ENCODE data around the gene SURF1.

SURF1 gene

DNA sequence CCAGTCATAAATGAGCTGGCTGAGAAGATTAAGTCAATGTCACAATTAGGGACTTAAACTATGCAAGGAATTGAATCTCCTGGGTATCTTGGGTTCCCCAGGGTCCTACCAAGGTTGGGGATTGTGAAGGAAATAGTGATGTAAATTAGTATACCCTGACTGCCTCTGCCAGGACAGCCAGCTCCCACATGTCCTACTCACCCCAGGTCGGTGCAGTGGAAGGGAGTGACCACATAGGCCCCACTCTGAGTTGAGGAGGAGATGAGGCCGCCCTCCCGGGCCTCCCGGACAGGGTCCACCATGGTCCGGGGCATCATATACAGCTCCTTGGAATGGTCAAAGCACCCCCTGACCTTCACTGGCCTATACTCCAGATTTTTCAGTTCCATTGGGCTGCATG lies 2.7 kb downstream of the SURF1 start:
- Histone ChIP-seq H3K4me3 (no peak overlapping the region), H3K27ac (no peak overlapping the region)
- TF ChIP-seq, protein P1, sequence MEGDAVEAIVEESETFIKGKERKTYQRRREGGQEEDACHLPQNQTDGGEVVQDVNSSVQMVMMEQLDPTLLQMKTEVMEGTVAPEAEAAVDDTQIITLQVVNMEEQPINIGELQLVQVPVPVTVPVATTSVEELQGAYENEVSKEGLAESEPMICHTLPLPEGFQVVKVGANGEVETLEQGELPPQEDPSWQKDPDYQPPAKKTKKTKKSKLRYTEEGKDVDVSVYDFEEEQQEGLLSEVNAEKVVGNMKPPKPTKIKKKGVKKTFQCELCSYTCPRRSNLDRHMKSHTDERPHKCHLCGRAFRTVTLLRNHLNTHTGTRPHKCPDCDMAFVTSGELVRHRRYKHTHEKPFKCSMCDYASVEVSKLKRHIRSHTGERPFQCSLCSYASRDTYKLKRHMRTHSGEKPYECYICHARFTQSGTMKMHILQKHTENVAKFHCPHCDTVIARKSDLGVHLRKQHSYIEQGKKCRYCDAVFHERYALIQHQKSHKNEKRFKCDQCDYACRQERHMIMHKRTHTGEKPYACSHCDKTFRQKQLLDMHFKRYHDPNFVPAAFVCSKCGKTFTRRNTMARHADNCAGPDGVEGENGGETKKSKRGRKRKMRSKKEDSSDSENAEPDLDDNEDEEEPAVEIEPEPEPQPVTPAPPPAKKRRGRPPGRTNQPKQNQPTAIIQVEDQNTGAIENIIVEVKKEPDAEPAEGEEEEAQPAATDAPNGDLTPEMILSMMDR (IDR thresholded peaks at IDR 0.05) = no peak
- no peak for DNase-seq (ENCODE audit: low spot score)

DNA sequence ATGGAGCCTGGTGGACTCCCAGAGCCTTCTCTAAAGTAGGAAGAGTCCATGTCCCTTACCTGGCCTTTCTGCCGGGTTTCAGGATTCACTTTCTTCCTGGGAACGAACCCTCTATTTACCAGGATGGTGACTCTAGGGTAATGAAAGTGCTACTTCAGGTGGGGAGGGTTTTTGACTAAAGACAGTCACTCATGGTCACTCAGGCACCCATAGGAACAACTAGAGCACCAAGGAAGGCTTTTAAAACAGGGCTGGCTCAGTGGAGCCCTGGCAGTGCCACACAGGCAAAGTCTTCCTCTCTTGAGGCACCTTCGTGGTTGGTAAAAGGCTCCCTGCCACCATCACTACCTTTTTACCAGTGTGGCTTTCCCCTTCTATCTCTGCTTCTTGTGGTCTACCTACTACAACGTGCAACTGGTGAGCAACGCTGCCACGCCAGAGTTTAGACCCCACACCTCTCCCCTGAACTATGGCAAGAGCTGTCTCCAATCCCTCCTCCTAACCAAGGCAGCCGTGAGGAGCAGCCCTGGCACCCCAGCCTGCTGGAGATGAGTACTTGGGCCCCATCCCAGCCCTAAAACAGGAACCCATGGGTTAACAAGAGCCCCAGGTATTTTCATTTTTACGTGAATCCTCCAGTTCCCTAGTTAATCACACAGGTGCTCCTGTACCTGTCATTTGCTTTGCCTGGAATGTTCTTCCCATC lies 3.5 kb downstream of the SURF1 start:
- no peak overlapping the region for H3K4me3 ChIP-seq
- no peak overlapping the region for H3K27ac ChIP-seq
- TF ChIP-seq, protein P1 (IDR thresholded peaks at IDR 0.05) = no peak
- DNase-seq (ENCODE audit: low spot score) = no peak

DNA sequence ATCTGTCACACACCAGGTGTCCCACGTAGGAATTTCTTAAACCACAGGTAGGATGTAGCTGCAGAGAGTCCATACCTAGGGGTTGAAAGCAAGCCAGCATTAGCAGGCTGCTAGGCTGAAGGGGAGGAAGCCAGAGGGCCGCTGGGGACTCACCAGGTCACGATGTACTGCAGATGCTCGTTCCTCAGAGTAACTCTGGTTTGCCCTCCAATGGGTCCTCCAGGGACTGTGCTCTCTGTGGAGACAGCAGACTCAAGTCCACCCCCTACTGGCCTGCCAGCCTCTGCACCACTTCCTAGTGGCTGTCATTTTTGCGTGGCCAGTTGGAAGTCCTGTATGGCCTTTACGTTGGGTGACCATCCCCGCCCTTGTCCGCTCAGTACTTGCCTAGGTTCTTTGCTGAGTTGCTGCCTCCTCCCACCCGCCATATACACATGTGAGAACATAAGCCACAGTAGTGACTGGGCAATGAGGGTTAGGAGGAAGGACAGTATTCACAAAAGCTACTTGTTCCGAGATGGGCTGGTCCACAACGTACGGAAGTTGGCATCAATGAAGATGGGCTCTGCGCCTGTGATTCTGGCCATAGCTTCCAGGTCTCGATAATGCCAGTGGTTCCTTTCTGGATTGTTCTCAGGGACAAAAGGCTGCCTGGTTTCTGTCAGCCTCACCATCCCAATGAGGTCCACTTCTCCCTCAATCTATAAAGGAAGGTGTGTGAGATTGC lies 4.2 kb downstream of the SURF1 start:
- DNase-seq (ENCODE audit: low spot score) = no peak
- Histone ChIP-seq H3K27ac (no peak overlapping the region), H3K4me3 (no peak overlapping the region)
- TF ChIP-seq, protein P1 (IDR thresholded peaks at IDR 0.05) = no peak

DNA sequence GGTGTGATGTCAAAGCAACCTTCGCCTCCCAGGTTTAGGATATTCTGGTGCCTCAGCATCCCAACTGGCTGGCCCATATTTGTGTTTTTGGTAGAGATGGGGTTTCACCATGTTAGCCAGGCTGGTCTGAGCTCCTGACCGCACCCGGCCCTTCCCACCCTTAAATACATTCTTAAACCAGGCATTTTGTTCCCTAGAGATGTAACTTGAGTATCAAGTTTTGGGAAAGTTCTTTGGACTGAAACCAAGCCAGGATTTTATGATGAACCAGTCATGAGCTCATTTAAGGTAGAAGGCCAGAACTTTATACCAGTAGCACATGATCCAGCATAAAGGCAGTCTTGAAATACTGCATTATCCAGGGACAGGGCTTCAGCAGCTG lies 4.8 kb downstream of the SURF1 start:
- TF ChIP-seq, protein P1 (IDR thresholded peaks at IDR 0.05) = no peak
- DNase-seq (ENCODE audit: low spot score) = no peak
- H3K27ac ChIP-seq = no peak overlapping the region
- H3K4me3 ChIP-seq = no peak overlapping the region

DNA sequence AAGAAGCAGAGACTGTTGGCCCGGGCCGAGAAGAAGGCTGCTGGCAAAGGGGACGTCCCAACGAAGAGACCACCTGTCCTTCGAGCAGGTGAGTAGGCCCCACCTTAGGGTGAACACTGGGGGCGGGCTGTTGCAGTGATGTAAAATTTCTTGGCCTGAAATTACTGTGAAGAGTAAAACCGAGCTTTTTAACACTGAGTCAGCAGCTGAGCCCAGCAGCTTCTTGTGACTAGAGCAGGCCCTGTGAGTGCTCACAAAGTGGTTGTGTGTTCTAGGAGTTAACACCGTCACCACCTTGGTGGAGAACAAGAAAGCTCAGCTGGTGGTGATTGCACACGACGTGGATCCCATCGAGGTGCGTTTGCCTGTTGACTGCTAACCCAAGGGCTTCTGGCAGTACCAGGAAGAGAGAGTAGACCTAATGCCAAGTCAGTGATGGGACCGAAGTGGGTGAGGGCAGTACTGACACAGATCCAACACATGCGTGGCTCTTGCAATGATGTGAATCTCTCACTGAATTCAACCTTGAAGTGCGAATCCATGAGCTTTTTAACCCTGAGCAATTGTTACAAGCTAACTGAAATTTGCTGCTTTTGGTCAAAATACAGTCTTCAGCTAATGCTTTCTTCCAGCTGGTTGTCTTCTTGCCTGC lies 6.2 kb downstream of the SURF1 start:
- H3K4me3 ChIP-seq = no peak overlapping the region
- no peak for DNase-seq (ENCODE audit: low spot score)
- H3K27ac ChIP-seq = no peak overlapping the region
- TF ChIP-seq, protein P1 (IDR thresholded peaks at IDR 0.05) = no peak

DNA sequence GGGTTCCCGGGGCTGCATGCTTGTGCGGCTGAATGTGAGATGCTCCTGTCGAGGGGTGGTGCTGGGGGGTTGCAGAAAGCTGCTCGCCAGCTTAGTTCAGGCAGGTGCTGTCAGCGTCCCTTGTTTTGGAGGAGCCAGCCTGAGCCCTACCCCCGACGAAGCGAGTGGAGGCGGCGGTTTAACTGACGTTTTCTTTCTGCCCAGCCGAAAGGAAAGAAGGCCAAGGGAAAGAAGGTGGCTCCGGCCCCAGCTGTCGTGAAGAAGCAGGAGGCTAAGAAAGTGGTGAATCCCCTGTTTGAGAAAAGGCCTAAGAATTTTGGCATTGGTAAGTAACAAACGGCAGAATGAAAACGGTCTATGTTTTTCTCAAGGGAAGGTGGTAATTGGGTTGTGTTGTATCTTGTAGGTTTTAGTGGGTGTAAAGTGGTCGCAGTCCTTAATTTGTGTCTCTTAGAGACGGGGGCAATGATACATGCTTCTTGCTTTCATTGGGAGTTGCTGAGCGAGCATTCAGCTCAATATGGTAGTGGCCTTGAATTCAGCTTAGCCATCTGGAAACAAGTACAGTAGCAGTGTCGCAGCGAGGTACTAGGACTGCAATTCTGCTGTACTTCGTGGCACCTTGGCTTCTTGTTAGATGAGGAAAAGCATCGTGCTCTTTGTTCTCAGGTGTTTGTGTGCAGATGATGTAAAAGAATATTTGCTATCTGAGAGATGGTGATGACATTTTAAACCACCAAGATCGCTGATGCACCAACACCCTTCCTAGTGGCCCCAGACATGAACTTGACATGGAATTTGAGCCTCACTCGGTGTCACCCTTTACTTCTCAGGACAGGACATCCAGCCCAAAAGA lies 7.3 kb downstream of the SURF1 start:
- H3K4me3 ChIP-seq = peak overlapping the region; percentile 95
- no peak for DNase-seq (ENCODE audit: low spot score)
- TF ChIP-seq, protein P1 (IDR thresholded peaks at IDR 0.05) = no peak
- peak overlapping the region; percentile 78 to 96 for H3K27ac ChIP-seq

Measured in coronary artery (tissue), 2 donors.